Retinal pigment epithelial cell (primary cell): ENCODE measurements around the gene PADI6.

Source experiments
- DNase-seq: peaks from one replicate; pipeline ENCODE4 v3.0.0-alpha.2; 2010; ENCODE audit warnings: low read depth
- H3K4me3 ChIP-seq: 2 replicates; pipeline ENCODE4 v1.5.1; 2011; ENCODE audit warnings: mild to moderate bottlenecking, low read length, control low read depth, moderate library complexity
- CTCF ChIP-seq: conservative IDR thresholded peaks from 2 replicates; pipeline ENCODE4 v1.5.1; 2011; ENCODE audit warnings: low read depth, low read length, control low read depth, inconsistent platforms

PADI6 gene

GRCh38 chr1:17348593-17349234, 23.3 kb upstream of the PADI6 start:
- H3K4me3 ChIP-seq: no peak overlapping the region
- TF ChIP-seq CTCF: no peak
- DNase-seq: no peak

- no peak overlapping the region for H3K4me3 ChIP-seq
- DNase-seq: no peak
- no peak for TF ChIP-seq CTCF
Measured at GRCh38 chr1:17350083-17350482, 21.9 kb upstream of the PADI6 start.

- no peak for DNase-seq
- no peak for TF ChIP-seq CTCF
- no peak overlapping the region for H3K4me3 ChIP-seq
Measured at GRCh38 chr1:17350928-17351446, 21.0 kb upstream of the PADI6 start.

GRCh38 chr1:17351598-17352324, 20.2 kb upstream of the PADI6 start:
- TF ChIP-seq CTCF: no peak
- DNase-seq: no peak
- no peak overlapping the region for H3K4me3 ChIP-seq

- no peak for DNase-seq
- TF ChIP-seq CTCF: no peak
- H3K4me3 ChIP-seq: no peak overlapping the region
Measured at GRCh38 chr1:17352419-17352909, 19.5 kb upstream of the PADI6 start.

- TF ChIP-seq CTCF: no peak
- no peak for DNase-seq
- H3K4me3 ChIP-seq: no peak overlapping the region
Measured at GRCh38 chr1:17355898-17356297, 16.1 kb upstream of the PADI6 start.
